IPS-15b (cell line): ENCODE measurements around the gene ACSS2.

Experiments
- H3K27me3 ChIP-seq: one replicate; pipeline ENCODE4 v1.6.1; 2013; ENCODE audit warnings: low read length; ENCODE audit not compliant: control insufficient read depth, insufficient read depth
- H3K36me3 ChIP-seq: one replicate; pipeline ENCODE4 v1.6.1; 2013; ENCODE audit warnings: low read length; ENCODE audit not compliant: control insufficient read depth, insufficient read depth
- H3K4me1 ChIP-seq: one replicate; pipeline ENCODE4 v1.6.1; 2013; ENCODE audit warnings: mild to moderate bottlenecking, low read length; ENCODE audit not compliant: control insufficient read depth, insufficient read depth
- H3K4me3 ChIP-seq: one replicate; pipeline ENCODE4 v1.5.1; 2013; ENCODE audit warnings: low read depth, low read length
- H3K9ac ChIP-seq: one replicate; pipeline ENCODE4 v1.6.1; 2013; ENCODE audit warnings: low read depth, mild to moderate bottlenecking, low read length
- H3K9me3 ChIP-seq: one replicate; pipeline ENCODE4 v1.6.1; 2013; ENCODE audit warnings: mild to moderate bottlenecking, low read length; ENCODE audit not compliant: control insufficient read depth, insufficient read depth

Gene ACSS2

DNA sequence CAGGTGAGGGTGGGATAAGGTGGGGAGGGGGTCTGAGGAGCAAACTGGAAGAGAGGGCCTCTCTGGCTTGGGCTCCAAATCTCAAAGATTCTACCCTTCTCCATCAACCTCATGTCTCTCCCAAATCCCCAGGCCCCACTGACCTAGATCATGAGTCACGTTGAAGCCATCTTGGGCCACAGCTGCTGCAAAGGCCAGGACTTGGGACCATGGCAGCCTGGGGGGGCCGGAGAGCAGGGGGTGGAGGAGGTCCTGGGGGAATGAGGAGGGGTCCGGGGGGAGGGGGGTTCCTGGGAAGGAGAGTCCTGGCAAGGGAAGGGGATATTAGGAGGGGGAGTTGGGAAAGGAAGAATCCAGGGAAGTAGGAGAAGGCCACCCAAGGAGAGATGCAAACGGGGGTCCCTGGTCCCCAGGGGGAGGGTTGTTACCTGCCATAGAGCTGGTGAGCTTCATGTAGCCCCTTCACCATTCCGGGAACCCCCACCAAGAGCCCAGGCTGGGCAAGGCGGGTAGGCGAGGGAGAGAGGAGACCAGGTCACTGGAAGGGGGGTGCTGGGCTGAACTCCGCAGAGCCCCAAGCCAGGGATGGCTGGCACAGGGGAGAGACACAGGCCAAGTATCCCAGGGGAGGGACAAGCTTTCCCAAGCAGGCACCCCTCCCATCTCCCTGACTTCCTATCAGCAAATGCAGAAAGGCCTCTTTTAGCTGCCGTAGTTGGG, 16.4 kb upstream of the ACSS2 start:
- Histone ChIP-seq H3K9ac (no peak overlapping the region), H3K36me3 (peaks cover under 1% of the 10 kb centered on the region), H3K9me3 (no peaks in the 10 kb centered on the region), H3K4me3 (no peak overlapping the region), H3K4me1 (peaks cover 7% of the 10 kb centered on the region), H3K27me3 (no peaks in the 10 kb centered on the region)

GRCh38 chr20:34861386-34862084, 14.9 kb upstream of the ACSS2 start:
- Histone ChIP-seq H3K9ac (no peak overlapping the region), H3K36me3 (no peaks in the 10 kb centered on the region), H3K27me3 (no peaks in the 10 kb centered on the region), H3K4me3 (no peak overlapping the region), H3K9me3 (no peaks in the 10 kb centered on the region), H3K4me1 (peaks cover 7% of the 10 kb centered on the region)

DNA sequence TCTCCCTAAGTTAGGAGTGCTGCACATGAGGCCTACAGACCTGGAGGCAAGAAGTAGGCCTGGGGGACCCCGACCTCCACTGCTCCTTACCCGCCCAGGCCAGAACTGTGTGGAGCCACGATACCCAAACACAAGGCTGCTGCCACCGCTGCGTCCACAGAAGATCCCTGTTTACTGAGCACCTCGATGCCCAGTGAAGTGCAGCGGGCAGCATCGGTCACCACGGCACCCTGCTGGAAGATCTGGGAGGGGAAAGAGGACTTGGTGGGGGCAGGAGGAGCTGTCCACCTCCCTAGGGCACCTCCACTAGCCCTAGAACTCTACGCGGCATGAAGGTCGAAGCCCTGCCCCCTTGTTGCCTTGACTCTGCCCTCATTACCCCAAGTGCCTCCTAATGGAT, 13.7 kb upstream of the ACSS2 start:
- Histone ChIP-seq H3K36me3 (no peaks in the 10 kb centered on the region), H3K9ac (no peak overlapping the region), H3K9me3 (no peaks in the 10 kb centered on the region), H3K27me3 (no peaks in the 10 kb centered on the region), H3K4me3 (peak overlapping the region; percentile 56), H3K4me1 (peaks cover 7% of the 10 kb centered on the region)

DNA sequence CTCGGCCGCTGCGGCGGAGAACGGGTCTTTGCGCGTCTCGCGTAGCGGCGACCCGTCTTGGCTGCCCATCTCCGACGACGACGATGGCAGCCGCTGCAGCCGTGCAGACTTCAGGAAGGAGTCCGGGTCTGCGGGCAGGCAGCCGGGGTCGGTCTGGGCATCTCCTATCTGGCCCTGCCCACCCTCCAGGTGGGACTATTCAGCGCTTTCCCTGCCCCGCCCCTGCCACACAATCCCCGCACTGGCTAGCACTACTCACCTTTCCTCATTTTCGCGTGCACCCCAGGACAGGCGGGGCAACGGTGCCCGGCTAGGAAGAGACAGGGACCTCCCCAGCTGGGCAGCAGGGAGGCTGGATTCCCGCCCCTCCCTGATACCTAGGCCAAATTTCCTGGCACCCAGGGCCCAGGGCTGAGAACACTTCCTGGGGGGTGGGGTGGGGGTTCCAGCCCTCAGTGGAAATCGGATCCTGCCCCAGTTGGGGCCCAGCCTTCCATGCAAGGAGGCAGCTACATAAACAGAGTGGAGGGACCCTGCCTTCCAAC, 12.9 kb upstream of the ACSS2 start:
- no peaks in the 10 kb centered on the region for H3K27me3 ChIP-seq
- peak overlapping the region; percentile 56 for H3K4me3 ChIP-seq
- H3K9ac ChIP-seq = peak overlapping the region; percentile 47
- H3K4me1 ChIP-seq = peaks cover 7% of the 10 kb centered on the region
- H3K9me3 ChIP-seq = no peaks in the 10 kb centered on the region
- H3K36me3 ChIP-seq = no peaks in the 10 kb centered on the region

DNA sequence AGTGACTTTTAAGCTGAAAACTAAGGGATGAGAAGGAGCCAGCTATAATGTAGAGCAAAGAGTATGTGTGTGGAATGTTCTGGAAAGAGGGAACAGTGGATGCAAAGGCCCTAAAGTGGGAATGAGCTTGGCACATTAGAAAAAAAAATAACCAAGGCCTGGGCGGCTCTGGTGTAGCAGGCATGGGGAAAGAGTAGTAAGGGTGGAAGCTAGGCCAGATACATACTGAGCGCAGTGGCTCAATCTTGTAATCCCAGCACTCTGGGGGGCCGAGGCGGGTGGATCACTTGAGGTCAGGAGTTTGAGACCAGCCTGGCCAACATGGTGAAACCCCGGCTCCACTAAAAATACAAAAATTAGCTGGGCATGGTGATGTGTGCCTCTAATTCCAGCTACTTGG, 12.2 kb upstream of the ACSS2 start:
- H3K4me3 ChIP-seq = no peak overlapping the region
- H3K36me3 ChIP-seq = no peaks in the 10 kb centered on the region
- H3K27me3 ChIP-seq = no peaks in the 10 kb centered on the region
- H3K9ac ChIP-seq = no peak overlapping the region
- H3K4me1 ChIP-seq = peaks cover 7% of the 10 kb centered on the region
- no peaks in the 10 kb centered on the region for H3K9me3 ChIP-seq

- Histone ChIP-seq H3K4me3 (peak overlapping the region; percentile 91), H3K4me1 (peaks cover 3% of the 10 kb centered on the region), H3K36me3 (no peaks in the 10 kb centered on the region), H3K27me3 (peaks cover 25% of the 10 kb centered on the region), H3K9ac (no peak overlapping the region), H3K9me3 (no peaks in the 10 kb centered on the region)
Observed at GRCh38 chr20:34871320-34871926, 5.0 kb upstream of the ACSS2 start.

- H3K27me3 ChIP-seq = peaks cover 30% of the 10 kb centered on the region
- peaks cover 3% of the 10 kb centered on the region for H3K4me1 ChIP-seq
- H3K4me3 ChIP-seq = peak overlapping the region; percentile 91
- no peaks in the 10 kb centered on the region for H3K9me3 ChIP-seq
- H3K9ac ChIP-seq = peak overlapping the region; percentile 54
- H3K36me3 ChIP-seq = no peaks in the 10 kb centered on the region
Observed at GRCh38 chr20:34871966-34872621, 4.3 kb upstream of the ACSS2 start.

GRCh38 chr20:34872622-34873224, 3.7 kb upstream of the ACSS2 start, which contains the start of gene GGT7:
Gene GGT7, minus strand, starts transcription at chr20:34872856. Its CDS starts 41 bp downstream, at chr20:34872815.
- H3K9me3 ChIP-seq = no peaks in the 10 kb centered on the region
- H3K27me3 ChIP-seq = peaks cover 34% of the 10 kb centered on the region
- H3K4me3 ChIP-seq = peak within 1 kb of the TSS; percentile 91
- peaks cover 3% of the 10 kb centered on the region for H3K4me1 ChIP-seq
- H3K36me3 ChIP-seq = no peaks in the 10 kb centered on the region
- peak within 1 kb of the TSS; percentile 54 for H3K9ac ChIP-seq

GRCh38 chr20:34873583-34874093, 2.8 kb upstream of the ACSS2 start:
- Histone ChIP-seq H3K27me3 (peaks cover 39% of the 10 kb centered on the region), H3K9ac (no peak overlapping the region), H3K4me1 (peaks cover 3% of the 10 kb centered on the region), H3K36me3 (no peaks in the 10 kb centered on the region), H3K9me3 (no peaks in the 10 kb centered on the region), H3K4me3 (no peak overlapping the region)

DNA sequence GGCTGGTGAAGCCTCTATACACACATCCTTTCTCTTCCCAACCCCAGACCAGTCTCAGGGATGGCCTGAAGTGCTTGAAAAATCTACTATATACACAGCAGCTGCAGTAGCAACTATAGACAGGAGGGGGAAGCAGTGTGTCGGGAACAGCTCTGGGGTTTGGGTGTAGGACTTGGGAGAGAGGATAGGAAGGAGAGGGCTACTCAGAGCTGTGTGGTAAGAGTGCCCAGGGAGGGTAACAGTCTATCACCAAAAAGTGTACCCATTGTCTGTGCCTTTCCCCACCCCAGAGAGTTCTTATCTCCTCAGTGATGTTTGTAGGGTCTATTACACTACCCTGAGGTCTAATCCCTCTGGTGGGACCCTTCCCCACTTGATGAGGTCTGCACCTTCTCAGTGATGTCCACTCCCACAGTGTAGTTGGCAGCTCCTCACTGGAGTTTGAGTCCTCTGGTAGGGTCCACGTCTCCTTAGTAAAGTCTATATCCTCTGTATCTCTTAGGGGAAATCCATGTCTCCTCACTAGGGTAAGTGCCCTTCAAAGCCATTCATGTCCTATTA, 2.2 kb upstream of the ACSS2 start:
- Histone ChIP-seq H3K4me1 (peaks cover 3% of the 10 kb centered on the region), H3K36me3 (no peaks in the 10 kb centered on the region), H3K9ac (no peak overlapping the region), H3K4me3 (no peak overlapping the region), H3K9me3 (no peaks in the 10 kb centered on the region), H3K27me3 (peaks cover 39% of the 10 kb centered on the region)
